ENCODE results near the gene KIRREL2.
"Not testable (repeated sequence)": the region's sequence is repeated elsewhere in the genome, so short reads cannot be mapped to it uniquely, and the experiment has no call there.

Gene KIRREL2

DNA sequence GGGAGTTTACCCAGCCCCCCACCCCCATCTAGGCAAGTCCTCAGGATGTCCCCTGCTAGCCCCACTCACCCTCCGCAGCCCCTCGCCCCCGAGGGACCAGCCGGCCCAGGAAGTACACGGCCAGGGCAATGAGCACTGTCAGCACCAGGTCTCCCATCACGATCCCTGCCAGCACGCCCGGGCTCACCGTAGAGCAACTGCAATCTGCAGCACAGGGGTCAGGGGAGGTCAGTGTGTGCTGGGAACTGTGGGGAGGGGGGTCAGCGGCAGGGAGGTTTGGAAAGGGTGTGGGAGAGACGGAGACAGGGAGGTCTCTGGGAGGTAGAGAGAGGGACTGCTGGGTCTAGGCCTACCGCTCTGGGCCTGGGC lies 50.6 kb downstream of the KIRREL2 start:
- TF ChIP-seq, protein P1, sequence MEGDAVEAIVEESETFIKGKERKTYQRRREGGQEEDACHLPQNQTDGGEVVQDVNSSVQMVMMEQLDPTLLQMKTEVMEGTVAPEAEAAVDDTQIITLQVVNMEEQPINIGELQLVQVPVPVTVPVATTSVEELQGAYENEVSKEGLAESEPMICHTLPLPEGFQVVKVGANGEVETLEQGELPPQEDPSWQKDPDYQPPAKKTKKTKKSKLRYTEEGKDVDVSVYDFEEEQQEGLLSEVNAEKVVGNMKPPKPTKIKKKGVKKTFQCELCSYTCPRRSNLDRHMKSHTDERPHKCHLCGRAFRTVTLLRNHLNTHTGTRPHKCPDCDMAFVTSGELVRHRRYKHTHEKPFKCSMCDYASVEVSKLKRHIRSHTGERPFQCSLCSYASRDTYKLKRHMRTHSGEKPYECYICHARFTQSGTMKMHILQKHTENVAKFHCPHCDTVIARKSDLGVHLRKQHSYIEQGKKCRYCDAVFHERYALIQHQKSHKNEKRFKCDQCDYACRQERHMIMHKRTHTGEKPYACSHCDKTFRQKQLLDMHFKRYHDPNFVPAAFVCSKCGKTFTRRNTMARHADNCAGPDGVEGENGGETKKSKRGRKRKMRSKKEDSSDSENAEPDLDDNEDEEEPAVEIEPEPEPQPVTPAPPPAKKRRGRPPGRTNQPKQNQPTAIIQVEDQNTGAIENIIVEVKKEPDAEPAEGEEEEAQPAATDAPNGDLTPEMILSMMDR (conservative IDR thresholded peaks at IDR 0.05; ENCODE audit: low read length), result no peak
- H3K4me3 ChIP-seq (ENCODE audit: low read length), result no peak overlapping the region
- no peak for DNase-seq (ENCODE audit: low read depth)

DNA sequence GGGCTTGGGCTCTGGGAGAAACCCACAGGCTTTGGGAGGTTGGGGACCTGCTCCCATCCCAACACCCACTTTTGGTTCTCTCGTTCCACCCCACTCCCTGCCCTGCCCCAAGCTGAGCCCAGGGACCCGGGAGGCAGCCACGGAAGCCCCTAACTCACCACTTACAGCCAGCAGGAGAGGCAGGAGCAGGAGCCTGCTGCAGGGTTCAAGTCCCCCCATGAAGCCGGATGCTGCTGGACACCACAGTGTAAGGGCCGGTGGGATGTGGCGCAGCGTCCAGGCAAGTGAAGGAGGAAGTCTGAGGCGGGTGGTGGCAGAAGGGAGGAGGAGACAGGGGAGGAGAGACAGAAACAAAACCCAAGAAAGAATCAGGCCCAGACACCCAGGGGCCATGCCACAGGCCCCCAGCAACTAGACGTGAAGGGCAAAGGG lies 51.3 kb downstream of the KIRREL2 start, which contains the start of gene TYROBP:
TSS of gene TYROBP (minus strand) at position 286 of the 432 bp plus-strand sequence. CDS start at position 219, 67 bp downstream.
- DNase-seq (ENCODE audit: low read depth), result no peak
- no peak within 1 kb of the TSS for H3K4me3 ChIP-seq (ENCODE audit: low read length)

DNA sequence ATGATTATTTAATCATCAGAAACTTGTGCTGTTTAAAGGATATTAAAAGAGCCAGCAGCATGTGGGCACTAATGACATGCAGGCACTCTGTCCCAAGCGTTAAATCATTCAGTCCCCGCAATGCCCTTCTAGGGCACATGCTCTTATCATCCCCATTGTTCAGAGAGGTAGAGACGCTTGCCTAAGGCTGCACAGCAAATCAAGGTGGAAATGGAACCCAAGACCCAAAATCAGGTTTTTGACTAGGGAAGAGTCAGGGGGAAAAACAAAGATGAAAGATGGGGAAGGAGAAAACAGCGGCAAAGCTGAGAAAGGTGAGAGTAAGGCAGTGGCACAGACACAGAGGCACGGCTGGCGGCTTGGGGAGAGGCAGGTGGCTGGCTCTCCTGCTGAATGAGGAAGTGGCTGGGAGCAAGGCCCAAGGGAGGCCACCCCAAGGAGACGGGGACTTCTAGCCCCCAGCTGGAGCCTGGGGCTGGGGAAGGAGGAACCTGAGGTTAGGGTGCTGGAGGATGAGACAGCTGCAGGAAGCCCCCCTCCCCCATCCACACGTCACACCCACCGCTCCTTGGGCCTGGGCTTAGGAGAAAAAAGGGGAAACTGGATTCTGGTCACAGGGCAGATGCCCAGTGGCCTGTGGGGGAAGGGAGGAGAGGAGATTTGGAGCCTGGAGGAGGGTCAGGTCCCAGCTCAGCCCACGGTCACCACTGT lies 52.4 kb downstream of the KIRREL2 start:
- no peak for DNase-seq (ENCODE audit: low read depth)
- TF ChIP-seq, protein P1 (conservative IDR thresholded peaks at IDR 0.05; ENCODE audit: low read length), result no peak
- H3K4me3 ChIP-seq (ENCODE audit: low read length), result no peak overlapping the region

More for the DNA sequence above, 51.3 kb downstream of the KIRREL2 start, which contains the start of gene TYROBP:
- TF ChIP-seq, protein P1 (conservative IDR thresholded peaks at IDR 0.05; ENCODE audit: low read length), result no peak

DNA sequence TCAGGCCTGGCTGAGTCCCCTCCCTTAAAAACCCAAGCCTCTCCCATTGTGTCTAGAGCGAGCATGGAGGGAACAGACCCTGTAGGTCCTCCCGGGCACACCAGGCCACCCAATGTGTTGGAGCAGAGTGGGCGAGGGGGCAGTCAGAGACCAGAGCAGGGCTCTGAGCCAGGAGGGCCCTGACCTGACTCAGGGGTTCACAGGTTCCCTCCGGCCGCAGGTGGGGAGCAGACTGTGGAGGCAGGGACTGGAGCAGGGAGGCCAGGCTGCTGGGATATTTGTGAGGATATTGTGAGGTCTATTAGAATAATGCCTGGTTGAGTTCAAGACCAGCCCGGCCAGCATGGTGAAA lies 52.9 kb downstream of the KIRREL2 start:
- H3K4me3 ChIP-seq (ENCODE audit: low read length), result no peak overlapping the region
- no peak for DNase-seq (ENCODE audit: low read depth)
- TF ChIP-seq, protein P1 (conservative IDR thresholded peaks at IDR 0.05; ENCODE audit: low read length), result no peak

DNA sequence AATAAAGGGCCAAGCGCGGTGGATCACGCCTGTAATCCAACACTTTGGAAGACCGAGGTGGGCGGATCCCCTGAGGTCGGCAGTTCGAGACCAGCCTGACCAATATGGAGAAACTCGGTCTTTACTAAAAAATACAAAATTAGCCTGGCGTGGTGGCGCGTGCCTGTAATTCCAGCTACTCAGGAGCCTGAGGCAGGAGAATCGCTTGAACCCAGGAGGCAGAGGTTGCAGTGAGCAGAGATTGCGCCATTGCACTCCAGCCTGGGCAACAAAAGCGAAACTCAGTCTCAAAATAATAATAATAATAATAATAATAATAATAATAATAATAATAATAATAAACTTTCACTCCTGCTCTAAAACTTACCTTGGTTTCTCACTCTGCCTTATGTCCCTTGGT lies 53.6 kb downstream of the KIRREL2 start:
- not testable (repeated sequence) for DNase-seq (ENCODE audit: low read depth); H3K4me3 ChIP-seq (ENCODE audit: low read length)

DNA sequence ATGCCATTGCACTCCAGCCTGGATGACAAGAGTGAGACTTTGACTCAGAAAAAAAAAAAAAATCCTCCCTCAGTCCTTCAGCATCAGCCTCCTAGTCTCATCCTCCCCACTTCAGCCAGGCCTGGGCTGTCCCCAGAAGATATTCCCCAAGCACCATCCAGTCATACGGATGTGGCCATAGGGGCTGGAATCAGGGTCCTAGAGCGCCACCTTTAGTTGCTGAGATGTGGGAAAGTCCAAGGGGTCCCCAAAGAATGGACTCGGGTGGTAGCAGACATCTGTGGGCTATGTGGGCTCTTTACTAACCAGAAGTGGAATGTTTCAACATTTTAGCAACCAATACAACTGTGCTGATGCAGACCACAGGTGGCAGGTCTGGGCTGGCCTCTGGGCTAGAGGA lies 54.5 kb downstream of the KIRREL2 start:
- DNase-seq (ENCODE audit: low read depth), result no peak
- H3K4me3 ChIP-seq (ENCODE audit: low read length), result no peak overlapping the region
- TF ChIP-seq, protein P1 (conservative IDR thresholded peaks at IDR 0.05; ENCODE audit: low read length), result no peak

DNA sequence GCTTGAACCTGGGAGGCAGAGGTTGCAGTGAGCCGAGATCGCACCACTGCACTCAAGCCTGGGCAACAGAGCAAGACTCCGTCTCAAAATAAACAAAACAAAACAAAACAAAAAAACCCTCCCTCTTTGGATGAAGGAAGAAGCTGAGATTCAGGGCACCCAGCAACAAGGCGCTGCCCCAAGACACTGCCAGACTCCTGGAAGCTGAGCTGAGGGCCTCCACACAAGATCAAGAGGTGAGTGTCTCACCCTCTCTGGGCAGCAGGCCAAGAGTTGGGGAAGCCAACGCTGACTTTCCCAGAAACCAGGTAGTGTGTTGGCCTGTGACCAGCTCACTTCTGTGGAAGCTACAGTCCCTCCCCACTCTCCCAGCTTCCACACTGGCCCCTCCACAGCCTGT lies 55.1 kb downstream of the KIRREL2 start:
- no peak for DNase-seq (ENCODE audit: low read depth)
- TF ChIP-seq, protein P1 (conservative IDR thresholded peaks at IDR 0.05; ENCODE audit: low read length), result no peak
- no peak overlapping the region for H3K4me3 ChIP-seq (ENCODE audit: low read length)
